ENCODE data around the gene EMID1.

The EMID1 gene

GRCh38 chr22:29205594-29206371 lies at the start of gene EMID1:
Gene EMID1 (plus strand): TSS chr22:29205896. CDS start chr22:29206039, 143 bp downstream.
- DNase-seq (ENCODE audit: low read depth in 2 of 2), result peak in 1 of 2 donors; percentile 7

- no peak for DNase-seq (ENCODE audit: low read depth in 2 of 2)
Observed at GRCh38 chr22:29155966-29156365, 49.7 kb upstream of the EMID1 start.

GRCh38 chr22:29156507-29156906 lies 49.2 kb upstream of the EMID1 start:
- no peak for DNase-seq (ENCODE audit: low read depth in 2 of 2)

GRCh38 chr22:29157759-29158535 lies 47.7 kb upstream of the EMID1 start:
- no peak for DNase-seq (ENCODE audit: low read depth in 2 of 2)

- DNase-seq (ENCODE audit: low read depth in 2 of 2), result no peak
Observed at GRCh38 chr22:29158546-29158945, 47.1 kb upstream of the EMID1 start.

- no peak for DNase-seq (ENCODE audit: low read depth in 2 of 2)
Observed at GRCh38 chr22:29163808-29164207, 41.9 kb upstream of the EMID1 start.

GRCh38 chr22:29165321-29166060 lies 40.2 kb upstream of the EMID1 start:
- DNase-seq (ENCODE audit: low read depth in 2 of 2), result no peak

- DNase-seq (ENCODE audit: low read depth in 2 of 2), result no peak
Observed at GRCh38 chr22:29166180-29166579, 39.5 kb upstream of the EMID1 start.

GRCh38 chr22:29167032-29167911 lies 38.4 kb upstream of the EMID1 start:
- peak; percentile 18 to 52 for DNase-seq (ENCODE audit: low read depth in 2 of 2)

- no peak for DNase-seq (ENCODE audit: low read depth in 2 of 2)
Observed at GRCh38 chr22:29171721-29172120, 34.0 kb upstream of the EMID1 start.

- DNase-seq (ENCODE audit: low read depth in 2 of 2), result no peak
Observed at GRCh38 chr22:29172216-29172615, 33.5 kb upstream of the EMID1 start.

- DNase-seq (ENCODE audit: low read depth in 2 of 2), result no peak
Observed at GRCh38 chr22:29175312-29175835, 30.3 kb upstream of the EMID1 start.

- no peak for DNase-seq (ENCODE audit: low read depth in 2 of 2)
Observed at GRCh38 chr22:29183971-29184848, 21.5 kb upstream of the EMID1 start.

- DNase-seq (ENCODE audit: low read depth in 2 of 2), result no peak
Observed at GRCh38 chr22:29184849-29185490, 20.7 kb upstream of the EMID1 start.

- DNase-seq (ENCODE audit: low read depth in 2 of 2), result no peak
Observed at GRCh38 chr22:29186302-29186701, 19.4 kb upstream of the EMID1 start.

- DNase-seq (ENCODE audit: low read depth in 2 of 2), result no peak
Observed at GRCh38 chr22:29187831-29188230, 17.9 kb upstream of the EMID1 start.

GRCh38 chr22:29190051-29190450 lies 15.6 kb upstream of the EMID1 start:
- no peak for DNase-seq (ENCODE audit: low read depth in 2 of 2)

- DNase-seq (ENCODE audit: low read depth in 2 of 2), result no peak
Observed at GRCh38 chr22:29190918-29191317, 14.8 kb upstream of the EMID1 start.

GRCh38 chr22:29193021-29193420 lies 12.7 kb upstream of the EMID1 start:
- no peak for DNase-seq (ENCODE audit: low read depth in 2 of 2)

GRCh38 chr22:29194184-29194583 lies 11.5 kb upstream of the EMID1 start:
- no peak for DNase-seq (ENCODE audit: low read depth in 2 of 2)
